Cardiac muscle cell (in vitro differentiated cells and primary cell): ENCODE measurements around the gene KTN1. TPM values are rescaled to one million over a fixed set of nuclear protein-coding genes. Genes with fewer than 3 reads are reported as not detected.

ENCODE experiments used
- DNase-seq, 2 donors: peaks; one replicate each; pipeline versions ENCODE4 v3.0.0 to v3.0.0-alpha.2; 2010 to 2017; ENCODE audit warnings: low read depth in 1 of 2, low spot score in 1 of 2
- H3K27ac ChIP-seq: fragments of 200-600 bp; sonication (generic); 2 replicates; pipeline ENCODE4 v1.5.1; 2016
- H3K27me3 ChIP-seq: fragments of 200-600 bp; sonication (generic); 2 replicates; pipeline ENCODE4 v1.6.0; 2016; ENCODE audit warnings: control low read depth
- H3K36me3 ChIP-seq: fragments of 200-600 bp; sonication (generic); 2 replicates; pipeline ENCODE4 v1.5.1; 2016; ENCODE audit warnings: control low read depth
- H3K4me1 ChIP-seq: fragments of 200-600 bp; sonication (generic); 2 replicates; pipeline ENCODE4 v1.8.1; 2017; ENCODE audit warnings: low read depth, mild to moderate bottlenecking, mixed run types
- H3K4me3 ChIP-seq: fragments of 200-600 bp; sonication (generic); 2 replicates; pipeline ENCODE4 v1.5.1; 2016; ENCODE audit warnings: mild to moderate bottlenecking
- H3K9me3 ChIP-seq: fragments of 200-600 bp; sonication (generic); 2 replicates; pipeline ENCODE4 v1.5.1; 2017; ENCODE audit warnings: low read depth, mild to moderate bottlenecking, control low read depth
- CTCF ChIP-seq: IDR thresholded peaks from 2 replicates; pipeline ENCODE4 v1.5.1; 2012; ENCODE audit warnings: low read depth, mild to moderate bottlenecking, low read length
- polyA plus RNA-seq: library from polyadenylated mRNA; unstranded; fragments of >200 nt; fragmentation: Nextera tagmentation; extraction: Ambion mirVana; gene quantifications from 2 replicates; pipeline ENCODE4 v1.2.1, GENCODE V29; 2016
- total RNA-seq: library from RNA; depleted of rRNA; stranded (reverse); fragments of >200 nt; gene quantifications from 2 replicates; pipeline ENCODE4 v1.2.3, GENCODE V29; 2016

The KTN1 gene
- total and polyA plus RNA-seq, 2 experiments from 2014 or later, result 130 to 214 TPM

DNA sequence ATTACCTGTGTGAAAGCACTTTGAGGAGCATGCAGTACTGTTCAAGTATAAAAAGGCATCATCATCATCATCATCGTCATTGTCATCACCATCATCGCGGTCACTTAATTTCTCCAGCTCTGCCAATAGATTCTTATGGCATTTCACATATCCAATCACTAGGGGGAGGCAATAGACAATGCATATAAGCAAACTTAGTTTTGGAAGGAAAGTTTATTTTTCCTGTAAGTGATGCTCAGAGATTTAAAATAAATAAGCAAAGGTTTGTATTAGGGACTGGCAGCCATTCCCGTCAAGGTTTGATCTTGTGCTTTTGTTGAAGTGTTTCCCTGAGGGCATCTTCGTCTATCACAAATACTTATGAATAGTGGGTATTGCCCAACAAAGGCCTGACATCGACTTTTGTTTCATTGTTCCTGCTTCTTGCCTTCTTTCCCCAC lies 127.4 kb downstream of the KTN1 start:
- DNase-seq, result peak; percentile 29 to 75
- H3K36me3 ChIP-seq, result no peaks in the 10 kb centered on the region
- no peak overlapping the region for H3K27ac ChIP-seq

DNA sequence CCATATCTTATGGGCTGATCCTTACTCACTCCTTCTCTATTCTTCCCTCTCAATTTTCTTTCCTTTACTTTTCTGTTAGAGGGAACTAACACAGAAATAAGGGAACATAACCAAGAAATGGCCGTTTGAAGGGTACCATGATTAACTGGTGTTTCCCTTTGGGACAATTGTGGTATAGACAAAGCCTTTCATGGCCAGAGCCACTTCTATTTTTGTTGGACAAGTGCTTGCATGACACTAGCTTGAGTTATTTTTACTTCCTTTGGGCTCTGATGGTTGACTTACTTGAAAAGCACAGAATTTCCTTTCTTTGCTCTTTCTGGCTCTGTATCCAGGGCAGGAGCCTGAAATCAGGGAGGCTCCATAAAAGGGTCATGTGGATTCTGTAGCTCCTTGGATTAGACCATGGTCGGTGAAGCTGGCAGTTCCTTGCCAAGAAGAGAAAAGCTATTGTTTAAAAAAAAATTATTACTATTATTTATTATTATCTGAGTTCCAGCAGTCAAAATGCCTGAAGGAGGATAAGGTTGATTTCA lies 130.6 kb downstream of the KTN1 start:
- Histone ChIP-seq H3K27ac (no peak overlapping the region), H3K27me3 (no peaks in the 10 kb centered on the region), H3K36me3 (no peaks in the 10 kb centered on the region), H3K9me3 (no peaks in the 10 kb centered on the region), H3K4me3 (no peak overlapping the region), H3K4me1 (peaks cover 6% of the 10 kb centered on the region)
- no peak for DNase-seq
- no peak for TF ChIP-seq CTCF

More for the DNA sequence above, 127.4 kb downstream of the KTN1 start:
- H3K9me3 ChIP-seq, result no peaks in the 10 kb centered on the region
- no peak overlapping the region for H3K4me3 ChIP-seq
- peak; percentile 73 for TF ChIP-seq CTCF
- peaks cover 6% of the 10 kb centered on the region for H3K4me1 ChIP-seq
- H3K27me3 ChIP-seq, result no peaks in the 10 kb centered on the region

DNA sequence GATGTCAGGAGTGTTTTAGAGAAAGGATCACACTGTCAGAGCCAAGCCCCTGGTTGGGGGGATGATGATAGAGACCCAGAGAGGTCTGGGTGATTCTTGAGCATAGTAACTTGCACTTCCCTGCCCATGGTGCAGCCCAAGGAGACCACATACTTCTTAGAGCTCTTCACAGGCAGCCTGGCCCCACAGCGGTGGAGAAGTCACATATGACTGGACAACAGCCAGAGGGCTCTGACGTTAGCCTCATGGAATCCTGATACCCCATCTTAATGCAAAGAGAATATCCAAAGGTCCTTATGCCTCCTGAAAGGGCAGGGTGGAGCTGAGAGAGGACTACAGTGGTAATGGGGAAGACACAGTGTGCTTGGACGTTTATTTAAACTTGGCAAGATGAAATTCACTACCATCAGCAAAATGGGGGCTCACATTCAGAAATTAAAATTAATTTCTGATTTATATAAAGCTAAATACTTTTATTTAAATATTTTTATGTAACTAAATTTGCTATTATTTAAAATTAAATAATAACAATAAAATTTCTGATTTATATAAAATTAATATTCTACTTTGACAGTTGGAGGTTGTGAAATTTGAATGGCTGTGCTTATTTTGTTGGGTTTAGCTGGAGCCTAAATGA lies 131.3 kb downstream of the KTN1 start:
- no peak for TF ChIP-seq CTCF
- H3K9me3 ChIP-seq, result no peaks in the 10 kb centered on the region

GRCh38 chr14:55712491-55712890 lies 132.5 kb downstream of the KTN1 start:
- no peak overlapping the region for H3K27ac ChIP-seq
- no peaks in the 10 kb centered on the region for H3K36me3 ChIP-seq
- no peaks in the 10 kb centered on the region for H3K4me1 ChIP-seq
- H3K4me3 ChIP-seq, result no peak overlapping the region
- TF ChIP-seq CTCF, result no peak
- H3K27me3 ChIP-seq, result no peaks in the 10 kb centered on the region
- DNase-seq, result no peak
- no peaks in the 10 kb centered on the region for H3K9me3 ChIP-seq

More for the DNA sequence above, 131.3 kb downstream of the KTN1 start:
- peak in 1 of 2 donors; percentile 64 for DNase-seq
- H3K36me3 ChIP-seq, result no peaks in the 10 kb centered on the region
- H3K27ac ChIP-seq, result no peak overlapping the region
- no peak overlapping the region for H3K4me3 ChIP-seq
- peaks cover under 1% of the 10 kb centered on the region for H3K4me1 ChIP-seq
- no peaks in the 10 kb centered on the region for H3K27me3 ChIP-seq

GRCh38 chr14:55713486-55713885 lies 133.5 kb downstream of the KTN1 start:
- H3K36me3 ChIP-seq, result no peaks in the 10 kb centered on the region
- no peak for TF ChIP-seq CTCF
- no peak overlapping the region for H3K4me3 ChIP-seq
- H3K4me1 ChIP-seq, result no peaks in the 10 kb centered on the region
- no peaks in the 10 kb centered on the region for H3K27me3 ChIP-seq
- no peaks in the 10 kb centered on the region for H3K9me3 ChIP-seq
- H3K27ac ChIP-seq, result no peak overlapping the region
- DNase-seq, result peak in 1 of 2 donors; percentile 20
